Gastrocnemius medialis (tissue), 4 donors: ENCODE data around the gene ARHGEF39. TPM values are rescaled to one million over a fixed set of nuclear protein-coding genes. Genes with fewer than 3 reads are reported as not detected.

ENCODE experiments used
- ATAC-seq, 2 donors: fragments of 150-250 bp; one replicate each; pipeline ENCODE4 v1.9.1; 2016
- DNase-seq, 2 donors: peaks; one replicate each; pipeline ENCODE4 v3.0.0-alpha.2; 2019
- H3K27ac ChIP-seq, 4 donors: fragments of 200-600 bp; sonication (generic); 1 replicate in 1 of 4; 2 replicates in 3 of 4; pipeline ENCODE4 v1.5.1; 2016 to 2018; ENCODE audit warnings: mild to moderate bottlenecking in 2 of 4, moderate library complexity in 1 of 4
- H3K27me3 ChIP-seq, 3 donors: fragments of 200-600 bp; sonication (generic) in 2 of 3; 1 replicate in 1 of 3; 2 replicates in 2 of 3; pipeline versions ENCODE4 v1.5.1 to v1.6.0; 2016 to 2019; ENCODE audit warnings: mild to moderate bottlenecking in 1 of 3, moderate library complexity in 1 of 3
- H3K36me3 ChIP-seq, 2 donors: fragments of 200-600 bp; sonication (generic) in 1 of 2; one replicate each; pipeline ENCODE4 v1.5.1; 2017 to 2018
- H3K4me1 ChIP-seq, 2 donors: fragments of 200-600 bp; sonication (generic) in 1 of 2; one replicate each; pipeline ENCODE4 v1.5.1; 2016 to 2017; ENCODE audit warnings: mild to moderate bottlenecking in 2 of 2
- H3K4me3 ChIP-seq, 4 donors: fragments of 200-600 bp; sonication (generic) in 3 of 4; 1 replicate in 1 of 4; 2 replicates in 3 of 4; pipeline ENCODE4 v1.5.1; 2016 to 2019; ENCODE audit warnings: mild to moderate bottlenecking in 2 of 4
- H3K9me3 ChIP-seq, 3 donors: fragments of 200-600 bp; sonication (generic) in 2 of 3; 1 replicate in 1 of 3; 2 replicates in 2 of 3; pipeline ENCODE4 v1.5.1; 2016 to 2019
- CTCF ChIP-seq, 5 experiments: fragments of 450-650 bp in 3 of 5; fragments of 200-600 bp in 2 of 5; sonication (generic) in 2 of 5; IDR thresholded peaks in 4 of 5; conservative IDR thresholded peaks in 1 of 5; 1 replicate in 4 of 5; 2 replicates in 1 of 5; pipeline ENCODE4 v1.5.1; 2016 to 2019; ENCODE audit warnings: antibody characterized with exemption in 5 of 5, mild to moderate bottlenecking in 3 of 5, moderate library complexity in 3 of 5
- POLR2A ChIP-seq, 2 donors: fragments of 450-650 bp; IDR thresholded peaks; one replicate each; pipeline ENCODE4 v1.6.1; 2017; ENCODE audit warnings: antibody characterized with exemption in 2 of 2, mild to moderate bottlenecking in 2 of 2, moderate library complexity in 2 of 2
- in situ Hi-C, 4 donors: fragments of 200-750 bp; cut with MboI; loops; one replicate each; pipeline versions ENCODE4 v1.15.0 to v1.8.0; 2017; ENCODE audit warnings: low sequenced_read_pairs in 4 of 4
- intact Hi-C: fragments of 100-400 bp; cut with DNase I; formaldehyde crosslinking; loops from one replicate; pipeline ENCODE4 v1.15.1; 2023; ENCODE audit warnings: low total_unique reads
- total RNA-seq, 4 donors: library from RNA; depleted of rRNA; stranded (reverse); fragments of >200 nt; gene quantifications; one replicate each; pipeline versions ENCODE4 v1.1.0 to v1.2.3, GENCODE V29; 2016

ARHGEF39 gene
- total RNA-seq, 4 donors from 2014 or later, result 0.07 to 0.10 TPM; not detected in 2

- ATAC-seq, result peak; percentile 5 to 36
- peaks cover 0 to 20% of the 10 kb centered on the region in 2 donors for H3K36me3 ChIP-seq
- peak in 1 of 2 donors; percentile 52 for DNase-seq
Measured at GRCh38 chr9:35688558-35689541, 23.9 kb upstream of the ARHGEF39 start.

GRCh38 chr9:35687972-35688557, 23.1 kb upstream of the ARHGEF39 start:
- TF ChIP-seq POLR2A (IDR thresholded peaks at IDR 0.05) (peak; percentile 48 to 81), CTCF (IDR thresholded peaks at IDR 0.05 in 4 of 5, conservative IDR thresholded peaks at IDR 0.05 in 1 of 5) (no peak)
- peaks cover 40 to 51% of the 10 kb centered on the region in 2 donors for H3K4me1 ChIP-seq
- intact Hi-C loops, result loop anchor here (2.0 to 5.0 kb wide), 2 partner anchors 615 to 696 kb away; partner anchors contain the start of gene VCP
- peak; percentile 51 to 84 for DNase-seq
- peak overlapping the region; percentile 77 to 96 (median 87) for H3K4me3 ChIP-seq
- peak; percentile 31 to 34 for ATAC-seq
- no peaks in the 10 kb centered on the region for H3K27me3 ChIP-seq
- peaks cover 0 to 28% of the 10 kb centered on the region in 2 donors for H3K36me3 ChIP-seq
- in situ Hi-C loops, result no loop called here
- H3K9me3 ChIP-seq, result no peaks in the 10 kb centered on the region
- peak overlapping the region; percentile 97 to 99 (median 98) for H3K27ac ChIP-seq

More at GRCh38 chr9:35688558-35689541, 23.9 kb upstream of the ARHGEF39 start:
- intact Hi-C loops (loop anchor here (2.0 to 5.0 kb wide), 2 partner anchors 616 to 697 kb away; partner anchors contain the start of gene VCP), in situ Hi-C loops (no loop called here)
- TF ChIP-seq CTCF (IDR thresholded peaks at IDR 0.05 in 4 of 5, conservative IDR thresholded peaks at IDR 0.05 in 1 of 5), result no peak
- TF ChIP-seq POLR2A (IDR thresholded peaks at IDR 0.05), result peak in 1 of 2 donors; percentile 49
- Histone ChIP-seq H3K4me1 (peaks cover 40 to 51% of the 10 kb centered on the region in 2 donors), H3K27me3 (no peaks in the 10 kb centered on the region), H3K27ac (peak overlapping the region; percentile 97 to 99 (median 98)), H3K4me3 (peak overlapping the region; percentile 77 to 96 (median 87)), H3K9me3 (no peaks in the 10 kb centered on the region)

GRCh38 chr9:35687306-35687705, 22.3 kb upstream of the ARHGEF39 start:
- Histone ChIP-seq H3K27me3 (no peaks in the 10 kb centered on the region), H3K4me1 (peaks cover 40 to 51% of the 10 kb centered on the region in 2 donors), H3K9me3 (no peaks in the 10 kb centered on the region), H3K36me3 (peaks cover 0 to 32% of the 10 kb centered on the region in 2 donors), H3K27ac (peak overlapping the region; percentile 97 to 99 (median 98)), H3K4me3 (peak overlapping the region; percentile 16 to 96 (median 85))
- DNase-seq (peak in 1 of 2 donors; percentile 60), ATAC-seq (peak in 1 of 2 donors; percentile 11)
- TF ChIP-seq POLR2A (IDR thresholded peaks at IDR 0.05) (no peak), CTCF (IDR thresholded peaks at IDR 0.05 in 4 of 5, conservative IDR thresholded peaks at IDR 0.05 in 1 of 5) (no peak)
- intact Hi-C loops, result loop anchor here (5.0 kb wide), 1 partner anchor 695 kb away; no protein-coding TSS in a partner anchor
- in situ Hi-C loops, result no loop called here

- peaks cover 0 to 32% of the 10 kb centered on the region in 2 donors for H3K36me3 ChIP-seq
- H3K27me3 ChIP-seq, result no peaks in the 10 kb centered on the region
- peak; percentile 39 to 45 for ATAC-seq
- in situ Hi-C loops, result no loop called here
- TF ChIP-seq POLR2A (IDR thresholded peaks at IDR 0.05), result peak in 1 of 2 donors; percentile 49
- TF ChIP-seq CTCF (IDR thresholded peaks at IDR 0.05 in 4 of 5, conservative IDR thresholded peaks at IDR 0.05 in 1 of 5), result no peak
- peak; percentile 41 to 80 for DNase-seq
- peak overlapping the region; percentile 16 to 96 (median 85) for H3K4me3 ChIP-seq
- peaks cover 40 to 51% of the 10 kb centered on the region in 2 donors for H3K4me1 ChIP-seq
- intact Hi-C loops, result loop anchor here (5.0 kb wide), 1 partner anchor 694 kb away; no protein-coding TSS in a partner anchor
- H3K9me3 ChIP-seq, result no peaks in the 10 kb centered on the region
- H3K27ac ChIP-seq, result peak overlapping the region; percentile 97 to 99 (median 98)
Measured at GRCh38 chr9:35686222-35687203, 21.5 kb upstream of the ARHGEF39 start.
